HG02763 (cell line): ENCODE measurements around the gene ING4.

ENCODE experiments used
- ATAC-seq: cut with Tn5 transposase; IDR thresholded peaks from one replicate; pipeline ENCODE4 v1.9.1; 2021; ENCODE audit warnings: mild to moderate bottlenecking, moderate library complexity; ENCODE audit not compliant: unreplicated experiment

Gene ING4

GRCh38 chr12:6639151-6639801 lies 23.6 kb downstream of the ING4 start:
- ATAC-seq = no peak

- ATAC-seq = no peak
Observed at GRCh38 chr12:6638305-6638704, 24.6 kb downstream of the ING4 start.

- ATAC-seq = peak; percentile 29
Observed at GRCh38 chr12:6635856-6636531, 26.9 kb downstream of the ING4 start, which contains the start of gene LPAR5. Gene LPAR5 (minus strand): TSS chr12:6635959. CDS start chr12:6621248, 14,711 bp downstream.

- no peak for ATAC-seq
Observed at GRCh38 chr12:6635375-6635855, 27.5 kb downstream of the ING4 start.

GRCh38 chr12:6632026-6632983 lies 30.6 kb downstream of the ING4 start:
- peak; percentile 58 for ATAC-seq

- ATAC-seq = no peak
Observed at GRCh38 chr12:6631549-6631961, 31.4 kb downstream of the ING4 start.

GRCh38 chr12:6630736-6631135 lies 32.2 kb downstream of the ING4 start:
- ATAC-seq = no peak

- ATAC-seq = no peak
Observed at GRCh38 chr12:6627616-6628015, 35.3 kb downstream of the ING4 start.

- no peak for ATAC-seq
Observed at GRCh38 chr12:6626654-6627283, 36.1 kb downstream of the ING4 start.

GRCh38 chr12:6620885-6621274 lies 42.0 kb downstream of the ING4 start:
- ATAC-seq = no peak

- ATAC-seq = no peak
Observed at GRCh38 chr12:6620137-6620884, 42.6 kb downstream of the ING4 start.

GRCh38 chr12:6618483-6619225 lies 44.3 kb downstream of the ING4 start:
- no peak for ATAC-seq

GRCh38 chr12:6615802-6616201 lies 47.1 kb downstream of the ING4 start:
- no peak for ATAC-seq

- no peak for ATAC-seq
Observed at GRCh38 chr12:6614513-6615172, 48.3 kb downstream of the ING4 start.

- ATAC-seq = no peak
Observed at GRCh38 chr12:6613776-6614512, 49.0 kb downstream of the ING4 start.

GRCh38 chr12:6613015-6613775 lies 49.7 kb downstream of the ING4 start:
- ATAC-seq = no peak

- ATAC-seq = no peak
Observed at GRCh38 chr12:6612652-6613014, 50.3 kb downstream of the ING4 start.

GRCh38 chr12:6612247-6612646 lies 50.7 kb downstream of the ING4 start:
- no peak for ATAC-seq
